SK-MEL-5 (cell line): Measurements from ENCODE around the gene C4orf46. TPM values are rescaled to one million over a fixed set of nuclear protein-coding genes. Genes with fewer than 3 reads are reported as not detected.
A peak's percentile ranks its signal among the peaks of the same experiment; 100 is the strongest.
"Not testable (repeated sequence)": the region's sequence is repeated elsewhere in the genome, so short reads cannot be mapped to it uniquely, and the experiment has no call there.

Source experiments
- DNase-seq: peaks from one replicate; pipeline ENCODE4 v3.0.0-alpha.2; 2016; ENCODE audit warnings: low read depth, low spot score
- in situ Hi-C: cut with HindIII; loops from 2 replicates; pipeline ENCODE4 v1.10.0; 2016; ENCODE audit warnings: low sequenced_read_pairs, high pct_unique_total_duplicates, low pct_unique_long_range_greater_than_20kb
- polyA plus RNA-seq, 2 experiments: library from polyadenylated mRNA; depleted of rRNA; stranded (reverse); fragments of >200 nt; gene quantifications; 2 replicates each; pipeline ENCODE4 v1.2.3, GENCODE V29; 2015
- total RNA-seq: library from RNA; depleted of rRNA; stranded (reverse); fragments of >200 nt; shearing (Covaris generic); gene quantifications from 2 replicates; pipeline ENCODE4 v1.2.3, GENCODE V29; 2014; rRNA removed

C4orf46 gene
- 9.8 and 11.9 TPM in 2 replicates for total RNA-seq
- 11.2 and 15.3 TPM in 2 replicates for polyA plus RNA-seq (2015; cell fraction: cytosol; rRNA removed)
- polyA plus RNA-seq (2015; cell fraction: nucleus; rRNA removed) = 8.6 and 12.4 TPM in 2 replicates

DNA sequence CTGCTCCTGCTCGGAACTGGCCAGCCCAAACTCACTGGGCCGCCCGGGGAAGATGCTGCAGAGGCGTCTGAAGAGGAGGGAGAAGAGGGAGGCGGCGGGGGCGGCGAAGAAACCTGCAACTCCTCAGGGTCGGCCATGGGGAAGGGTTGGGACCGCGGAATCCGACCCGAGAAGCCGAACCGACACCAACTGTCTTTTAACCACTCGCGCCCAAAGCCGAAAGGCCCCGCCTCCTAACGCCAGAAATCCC, at the start of gene C4orf46:
Gene C4orf46, minus strand, starts transcription at position 223 of the 250 bp plus-strand sequence. Its CDS starts 86 bp downstream, at position 137.
- no peak for DNase-seq
- in situ Hi-C loops = no loop called here

DNA sequence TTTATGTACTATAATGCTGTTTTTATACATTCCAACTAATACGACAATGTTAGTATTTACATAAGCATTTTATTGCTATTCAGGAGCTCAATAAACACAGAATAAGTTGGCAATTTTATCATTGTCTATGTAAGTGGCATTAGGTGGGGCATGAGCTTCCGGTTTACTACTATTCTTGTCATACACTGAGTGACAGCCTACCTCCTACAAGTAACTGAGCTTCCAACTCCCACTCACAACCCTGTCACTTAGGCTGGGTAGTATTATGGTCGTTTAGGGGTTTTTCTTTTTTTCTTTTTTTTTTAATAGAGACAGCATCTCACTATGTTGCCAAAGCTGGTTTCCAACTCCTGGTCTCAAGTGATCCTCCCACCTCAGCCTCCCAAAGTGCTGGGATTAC, 44.1 kb upstream of the C4orf46 start:
- no peak for DNase-seq
- in situ Hi-C loops = no loop called here

DNA sequence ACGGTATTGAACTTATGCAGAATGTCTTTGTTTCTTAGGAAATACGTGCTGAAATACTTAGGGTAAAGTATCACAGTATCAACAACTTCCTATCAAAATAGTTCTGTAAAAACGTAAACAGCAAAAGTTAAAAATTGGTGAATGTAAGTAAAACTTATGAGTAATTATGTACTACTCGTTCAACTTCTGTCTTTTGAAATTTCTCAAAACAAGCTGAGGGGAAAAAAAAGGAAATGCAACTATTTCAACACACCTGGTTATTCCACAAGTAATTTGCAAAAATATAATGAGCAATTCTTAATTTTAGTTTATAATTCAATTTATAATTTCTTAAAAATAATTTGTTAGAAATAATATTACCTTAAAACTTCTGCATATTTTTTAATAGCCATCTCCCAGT, 43.2 kb upstream of the C4orf46 start:
- in situ Hi-C loops = no loop called here
- DNase-seq = no peak

DNA sequence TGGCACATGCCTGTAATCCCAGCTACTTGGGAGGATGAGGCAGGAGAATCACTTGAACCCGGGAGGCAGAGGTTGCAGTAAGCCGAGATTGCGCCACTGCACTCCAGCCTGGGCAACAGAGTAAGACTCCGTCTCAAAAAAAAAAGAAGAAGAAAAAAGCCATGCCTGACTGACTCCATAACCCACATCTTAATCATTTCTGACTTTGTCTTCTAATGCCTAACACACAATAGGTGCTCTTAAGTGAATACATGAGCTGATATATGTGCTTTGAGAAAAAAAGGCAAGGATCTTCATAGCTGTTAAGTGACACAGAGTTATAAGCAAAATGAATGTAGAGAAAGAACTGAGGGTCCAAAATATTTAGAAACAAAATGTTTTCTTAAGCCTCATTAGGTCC, 40.9 kb upstream of the C4orf46 start:
- DNase-seq, in situ Hi-C loops: not testable (repeated sequence)

DNA sequence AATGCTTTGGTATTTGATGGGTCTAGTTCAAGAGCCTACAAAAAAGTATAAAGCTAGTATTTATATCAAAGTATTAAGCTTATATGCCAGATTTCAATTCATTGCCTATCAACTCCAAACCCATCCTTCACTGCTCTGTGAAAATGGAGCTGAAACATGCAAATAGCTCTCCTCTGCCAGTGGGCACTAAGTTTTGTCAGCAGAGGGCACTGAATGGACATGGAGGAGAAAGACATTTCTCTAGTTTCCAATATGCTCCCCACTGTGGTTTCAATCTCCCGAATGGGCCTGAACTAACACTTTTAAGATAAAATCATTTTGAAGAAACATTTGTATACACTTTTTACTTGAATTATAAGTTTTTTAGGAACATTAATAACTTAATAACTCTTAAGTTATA, 39.1 kb upstream of the C4orf46 start:
- DNase-seq = peak; percentile 43
- in situ Hi-C loops = no loop called here

DNA sequence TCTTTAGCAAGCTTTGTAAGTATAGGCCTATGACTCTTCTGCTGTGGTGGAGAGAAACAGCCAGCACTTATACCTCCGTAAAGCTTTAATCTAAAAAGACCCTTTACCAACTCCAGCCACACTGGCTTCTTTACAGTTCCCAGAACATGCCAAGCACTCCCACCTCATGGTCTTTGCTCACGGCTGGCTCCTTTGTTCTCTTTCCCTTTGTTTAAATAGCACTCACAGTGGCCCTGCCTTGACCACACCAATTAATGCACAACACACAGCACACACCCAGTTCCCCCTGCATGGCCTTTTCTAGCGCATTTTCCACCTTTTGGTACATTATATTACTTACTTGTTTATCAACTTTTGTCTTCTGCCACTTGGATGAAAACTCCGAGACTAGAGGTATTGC, 32.6 kb upstream of the C4orf46 start:
- no peak for DNase-seq
- in situ Hi-C loops = no loop called here

DNA sequence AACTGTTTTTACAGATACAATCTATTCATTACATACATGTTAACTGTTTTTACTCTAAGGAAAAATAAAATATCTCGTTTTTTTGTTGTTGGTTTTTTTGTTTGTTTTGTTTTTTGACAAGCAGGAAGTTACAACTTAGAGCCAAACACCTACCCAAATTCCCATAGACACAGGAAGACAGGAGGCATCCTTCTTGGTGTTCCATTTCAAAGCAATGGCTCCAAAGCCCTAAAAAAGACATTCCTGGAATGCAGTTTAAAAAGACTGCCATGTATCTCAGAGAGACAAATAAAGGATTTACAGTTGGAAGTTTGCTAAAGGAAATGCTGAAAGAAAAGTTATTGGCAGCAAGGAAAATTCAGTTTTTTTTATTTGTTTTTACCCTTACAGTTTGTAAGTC, 17.1 kb upstream of the C4orf46 start:
- in situ Hi-C loops = no loop called here
- DNase-seq = no peak

DNA sequence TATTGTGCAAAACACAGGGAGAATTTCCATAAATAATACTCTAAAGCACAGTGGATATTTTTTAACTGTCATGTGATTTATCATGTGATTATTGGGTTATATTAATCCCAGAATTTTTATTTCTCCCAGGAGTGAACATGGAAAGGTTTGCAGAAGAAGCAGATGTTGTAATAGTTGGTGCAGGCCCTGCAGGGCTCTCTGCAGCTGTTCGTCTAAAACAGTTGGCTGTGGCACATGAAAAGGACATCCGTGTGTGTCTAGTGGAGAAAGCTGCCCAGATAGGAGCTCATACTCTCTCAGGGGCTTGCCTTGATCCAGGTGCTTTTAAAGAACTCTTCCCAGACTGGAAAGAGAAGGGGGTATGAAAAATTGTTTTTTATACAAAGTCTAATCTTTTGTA, 10.4 kb upstream of the C4orf46 start:
- in situ Hi-C loops = no loop called here

DNA sequence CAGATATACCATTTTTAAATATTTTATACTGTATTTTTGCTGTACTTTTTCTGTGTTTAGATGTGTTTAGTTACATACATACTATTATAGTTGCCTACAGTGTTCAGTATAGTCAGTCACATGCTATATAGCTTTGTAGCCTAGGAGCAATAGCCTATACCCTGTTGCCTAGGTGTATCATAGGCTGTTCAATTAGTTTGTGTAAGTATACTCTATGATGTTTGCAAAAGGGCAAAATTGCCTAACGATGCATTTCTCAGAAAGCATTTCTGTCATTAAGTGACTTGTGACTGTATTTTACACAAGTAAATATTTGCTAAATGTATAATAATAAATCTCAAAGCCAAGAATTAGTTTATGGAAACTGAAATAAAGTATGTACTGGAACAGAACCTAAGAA, 9.9 kb upstream of the C4orf46 start:
- DNase-seq = no peak
- in situ Hi-C loops = no loop called here

More for the DNA sequence above, 10.4 kb upstream of the C4orf46 start:
- no peak for DNase-seq

DNA sequence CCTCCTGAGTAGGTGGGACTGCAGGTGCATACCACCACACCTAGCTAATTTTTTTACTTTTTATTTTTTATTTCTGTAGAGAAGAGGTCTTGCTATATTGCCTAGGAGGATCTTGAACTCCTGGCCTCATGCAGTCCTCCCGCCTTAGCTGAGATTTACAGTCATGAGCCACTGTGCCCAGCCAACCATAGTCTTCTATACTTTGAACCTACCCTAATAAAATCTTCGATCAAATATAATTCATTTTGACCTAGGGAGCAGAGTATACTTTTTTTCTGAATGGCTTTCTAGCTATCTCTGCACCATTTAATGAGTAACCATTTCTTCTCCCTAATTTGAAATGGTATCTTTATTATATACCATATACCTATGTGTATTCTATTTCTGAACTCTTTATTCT, 7.1 kb upstream of the C4orf46 start:
- in situ Hi-C loops = no loop called here
- DNase-seq = no peak

DNA sequence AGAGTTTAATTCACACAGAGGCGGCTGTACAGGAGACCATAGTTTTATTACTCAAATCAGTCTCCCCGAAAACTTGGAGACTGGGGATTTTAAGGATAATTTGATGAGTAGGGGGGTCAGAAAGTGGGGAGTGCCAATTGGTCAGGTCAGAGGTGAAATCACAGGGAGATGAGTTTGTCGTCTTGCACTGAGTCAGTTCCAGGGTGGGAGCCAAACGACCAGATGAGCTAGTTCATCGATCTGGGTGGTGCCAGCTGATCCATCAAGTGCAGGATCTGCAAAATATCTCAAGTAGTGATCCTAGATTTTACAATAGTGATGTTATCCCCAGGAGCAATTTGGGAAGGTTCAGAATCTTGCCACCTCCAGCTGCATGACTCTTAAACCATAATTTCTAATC, 4.4 kb upstream of the C4orf46 start:
- in situ Hi-C loops = no loop called here
- no peak for DNase-seq

DNA sequence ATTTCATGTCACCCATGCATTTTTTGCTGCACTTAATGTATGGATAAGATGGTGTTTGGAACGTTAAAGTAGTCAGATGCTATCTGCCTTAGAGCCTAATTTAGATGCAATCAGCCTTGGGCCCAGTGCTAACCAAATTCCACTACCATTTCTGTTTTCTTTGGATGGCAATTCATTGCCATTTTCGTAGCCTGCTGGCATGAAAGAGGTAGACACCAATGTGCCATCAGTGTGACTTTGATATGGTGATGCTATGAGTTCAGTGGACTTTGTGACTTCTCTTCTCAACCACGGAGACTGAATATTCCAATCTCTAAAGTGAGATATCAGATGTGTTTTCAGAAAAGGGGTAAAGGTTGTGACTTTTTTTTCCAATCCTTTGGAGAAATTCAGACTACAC, 1.9 kb upstream of the C4orf46 start:
- in situ Hi-C loops = no loop called here
- DNase-seq = no peak

DNA sequence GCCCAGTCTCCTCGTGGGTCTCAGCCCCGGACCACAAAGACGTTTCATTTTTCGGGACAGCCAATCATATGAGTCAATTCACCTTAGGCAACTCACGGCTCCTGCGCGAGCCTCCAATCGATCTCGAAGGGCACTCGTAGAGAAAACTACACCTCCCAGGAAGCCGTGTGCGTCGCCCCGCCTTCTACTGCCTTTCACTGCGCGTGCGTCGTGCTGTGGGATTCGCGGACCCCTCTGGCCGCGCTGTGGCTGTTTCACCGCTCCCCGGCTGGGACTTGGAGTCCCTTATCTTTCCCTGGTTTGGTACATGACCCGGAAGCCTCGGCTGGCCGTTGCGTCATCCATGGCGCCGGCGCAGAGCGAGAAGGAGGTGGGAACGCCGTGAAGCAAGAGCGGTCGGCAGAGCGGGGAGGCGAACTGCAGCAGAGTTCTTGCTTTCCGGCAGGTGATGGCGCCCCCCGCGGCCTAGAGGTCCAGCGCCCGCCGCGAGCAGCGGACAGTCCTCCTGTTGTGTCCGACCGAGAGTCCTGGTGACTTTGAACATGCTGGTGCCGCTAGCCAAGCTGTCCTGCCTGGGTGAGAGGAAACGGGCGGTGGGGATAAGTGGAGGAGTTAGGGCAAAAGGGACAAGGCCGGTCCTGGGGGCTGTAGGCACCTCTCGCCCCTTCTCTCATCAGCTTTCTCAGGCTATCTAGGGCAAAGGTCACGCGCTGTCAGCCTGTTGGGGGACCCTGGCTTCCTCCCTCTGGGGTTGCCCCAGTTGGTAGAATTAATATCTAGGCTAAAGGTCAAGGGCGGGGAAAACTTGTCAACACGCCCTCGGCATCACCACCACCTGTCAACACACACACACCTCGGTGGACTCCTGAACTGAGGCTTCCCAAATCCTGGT, 474 bp upstream of the C4orf46 start, which contains the start of gene ETFDH:
Gene ETFDH, plus strand, starts transcription at position 382 of the 892 bp plus-strand sequence. Its CDS starts 161 bp downstream, at position 543.
- DNase-seq = peak; percentile 99
- in situ Hi-C loops = no loop called here

DNA sequence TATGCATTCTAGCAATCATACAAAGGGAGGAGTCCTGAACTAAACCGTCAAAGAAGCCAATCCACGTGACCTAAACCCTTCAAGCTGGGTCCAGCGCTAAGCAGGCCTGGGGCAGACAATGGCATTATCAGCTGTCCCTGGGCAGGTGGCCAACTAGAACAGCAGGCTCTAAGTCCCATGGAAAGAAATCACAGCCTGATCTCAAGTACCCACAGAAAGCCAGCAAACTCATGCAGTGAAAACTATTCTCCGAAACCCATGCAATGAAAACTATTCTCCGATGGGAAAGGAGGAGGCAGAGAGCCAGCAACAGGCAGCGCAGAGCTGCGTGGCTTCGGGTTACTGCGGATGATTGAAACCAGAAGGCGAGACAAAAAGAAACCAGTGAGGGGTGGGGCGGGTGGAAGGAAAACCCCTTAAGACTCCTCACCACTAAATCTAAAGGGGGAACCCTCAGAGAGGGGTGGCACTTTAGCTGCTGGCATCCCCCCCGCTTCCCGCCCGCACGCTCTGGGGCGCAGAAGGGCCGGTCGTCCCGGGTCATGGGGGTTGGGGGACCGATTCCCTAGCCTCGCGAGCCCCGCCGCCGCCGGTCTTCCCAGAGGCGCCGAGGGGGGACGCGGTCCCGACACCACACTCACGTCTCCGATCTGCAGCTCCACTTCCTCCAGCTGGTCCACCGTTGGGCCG, 567 bp downstream of the C4orf46 start:
- DNase-seq = peak; percentile 76
- in situ Hi-C loops = no loop called here

DNA sequence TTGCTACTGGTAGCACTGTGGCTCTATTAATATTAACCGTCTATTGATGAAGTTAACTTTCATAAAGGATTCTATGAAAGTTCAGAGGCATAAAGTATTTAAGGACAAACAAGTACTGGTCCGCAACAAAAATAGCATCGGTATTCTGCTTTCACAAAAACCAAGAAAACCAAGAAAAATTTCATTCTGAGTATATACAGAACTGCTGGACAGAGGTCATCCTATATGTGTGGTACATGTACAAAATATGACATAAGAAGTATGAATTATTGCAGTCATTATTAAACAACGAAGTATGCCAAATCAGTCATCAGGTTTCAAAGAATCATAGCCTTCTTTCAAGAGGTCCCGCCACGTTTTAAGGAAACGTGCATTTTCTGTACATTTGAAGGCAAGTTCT, 2.4 kb downstream of the C4orf46 start:
- no peak for DNase-seq
- in situ Hi-C loops = no loop called here

DNA sequence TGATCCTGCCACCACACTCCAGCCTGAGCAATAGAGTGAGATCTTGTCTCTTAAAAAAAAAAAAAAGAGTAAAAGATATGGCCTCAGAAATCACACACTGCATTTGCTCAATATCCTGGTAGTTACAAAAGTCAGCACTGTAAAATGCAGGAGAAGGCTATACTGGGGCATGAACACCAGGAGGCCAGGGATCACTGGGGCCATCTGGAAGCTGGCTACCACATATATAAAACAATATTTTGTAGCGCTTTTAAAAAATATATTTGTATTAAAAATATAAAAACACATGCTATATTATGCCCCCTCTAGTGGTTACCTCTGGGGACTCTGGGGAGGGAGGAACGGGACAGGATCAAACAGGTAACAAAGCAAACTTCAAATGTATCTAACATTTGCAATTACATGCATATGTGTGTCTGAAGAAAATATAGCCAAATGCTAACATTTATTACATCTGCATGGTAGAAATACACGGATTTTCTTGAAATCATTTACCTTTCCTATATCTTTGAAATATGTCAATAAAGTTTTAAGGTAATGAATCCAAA, 4.0 kb downstream of the C4orf46 start:
- in situ Hi-C loops = no loop called here
- peak; percentile 63 for DNase-seq

DNA sequence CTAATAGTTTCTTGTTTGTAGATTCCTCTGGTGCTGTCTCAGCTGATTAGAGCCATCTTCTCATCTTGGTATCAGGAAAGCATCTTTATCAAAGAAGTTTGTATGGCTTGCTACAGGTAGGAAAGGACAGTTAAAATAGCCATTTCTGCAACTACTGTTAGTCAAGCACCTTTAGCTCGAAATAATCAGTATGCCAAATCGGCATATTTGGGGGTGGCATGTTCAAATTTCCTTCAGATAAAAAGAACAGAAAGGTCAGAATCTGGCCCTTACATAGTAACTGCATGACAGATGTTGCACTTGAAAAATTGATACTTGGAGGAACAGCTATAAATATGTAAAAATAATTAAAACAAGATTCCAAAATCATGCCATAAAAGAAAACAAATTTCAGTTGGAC, 4.8 kb downstream of the C4orf46 start:
- in situ Hi-C loops = no loop called here
- DNase-seq = no peak

DNA sequence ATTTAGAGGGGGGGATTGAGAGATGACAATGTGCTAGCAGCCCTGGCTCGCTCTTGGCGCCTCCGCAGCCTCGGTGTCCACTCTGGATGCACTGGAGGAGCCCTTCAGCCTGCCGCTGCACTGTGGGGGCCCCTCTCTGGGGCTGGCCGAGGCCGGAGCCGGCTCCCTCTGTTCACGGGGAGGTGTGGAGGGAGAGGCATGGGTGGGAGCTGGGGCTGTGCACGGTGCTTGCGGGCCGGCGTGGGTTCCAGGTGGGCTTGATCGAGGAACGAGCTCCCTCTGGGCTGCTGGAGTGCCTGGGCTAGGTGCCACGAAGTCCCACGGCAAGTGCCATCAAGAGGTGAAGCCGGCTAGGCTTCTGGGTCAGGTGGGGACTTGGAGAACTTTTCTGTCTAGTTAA, 6.9 kb downstream of the C4orf46 start:
- in situ Hi-C loops = no loop called here
- no peak for DNase-seq
